ENCODE measurements around the gene GGPS1. TPM values are rescaled to one million over a fixed set of nuclear protein-coding genes. Genes with fewer than 3 reads are reported as not detected.

The GGPS1 gene
- polyA plus RNA-seq, 3 donors, result 52.7 to 62.8 (median 54.0) TPM

DNA sequence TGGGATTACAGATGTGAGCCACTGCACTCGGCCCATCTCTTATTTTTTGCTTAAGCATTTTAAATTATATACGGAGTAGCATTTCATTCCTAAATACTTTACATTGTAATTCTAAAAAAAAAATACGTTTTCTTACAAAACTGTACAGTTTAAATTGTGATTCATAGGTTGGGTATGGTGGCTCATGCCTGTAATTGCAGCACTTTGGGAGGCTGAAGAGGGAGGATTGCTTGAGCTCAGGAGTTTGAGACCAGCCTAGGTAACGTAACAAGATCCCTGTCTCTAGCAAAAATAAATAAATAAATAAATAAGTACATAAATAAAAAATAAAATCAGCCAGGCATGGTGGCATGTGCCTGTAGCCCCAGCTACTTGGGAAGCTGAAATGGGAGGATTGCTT lies 63.5 kb downstream of the GGPS1 start:
- no peak for DNase-seq (ENCODE audit: low read depth in 3 of 3, low spot score in 2 of 3)

Other genes starting within 250 kb of the GGPS1 start
- 100 to 1,000 TPM; 213 to 240 (median 221) TPM for gene TOMM20, start 199.7 kb upstream of the GGPS1 start, polyA plus RNA-seq (ENCODE audit: insufficient read length in 3 of 3)
- 10 to 100 TPM; 74.8 to 85.1 (median 75.9) TPM for gene RBM34, start 167.3 kb upstream of the GGPS1 start, polyA plus RNA-seq (ENCODE audit: insufficient read length in 3 of 3)
- gene ARID4B, start 391 bp upstream of the GGPS1 start, polyA plus RNA-seq (ENCODE audit: insufficient read length in 3 of 3), result 10 to 100 TPM; 51.5 to 62.1 (median 55.0) TPM
- 10 to 100 TPM; 51.2 to 61.3 (median 54.1) TPM for gene TBCE, start 38.9 kb downstream of the GGPS1 start, polyA plus RNA-seq (ENCODE audit: insufficient read length in 3 of 3)
- gene B3GALNT2, start 175.9 kb downstream of the GGPS1 start, polyA plus RNA-seq (ENCODE audit: insufficient read length in 3 of 3), result 10 to 100 TPM; 23.0 to 26.1 (median 24.1) TPM